Activated CD8-positive, alpha-beta memory T cell treated with anti-CD3 and anti-CD28 coated beads for 36 hours (primary cell): Measurements from ENCODE around the gene KRT83. TPM values are rescaled to one million over a fixed set of nuclear protein-coding genes. Genes with fewer than 3 reads are reported as not detected.
"Not testable (repeated sequence)": the region's sequence is repeated elsewhere in the genome, so short reads cannot be mapped to it uniquely, and the experiment has no call there.

Experiments
- CTCF ChIA-PET: fragments of 350-600 bp; sonication (Branson Sonifier 250); formaldehyde crosslinking; loops from one replicate; lab custom pipeline; 2021; ENCODE audit warnings: antibody characterized with exemption; lab: Charles Lee
- POLR2A ChIA-PET: fragments of 350-600 bp; sonication (Branson Sonifier 250); formaldehyde crosslinking; loops from one replicate; lab custom pipeline; 2021; ENCODE audit warnings: antibody characterized with exemption; lab: Charles Lee
- total RNA-seq, 2 experiments: library from RNA; stranded (reverse); gene quantifications; one replicate each; pipeline ENCODE4 v1.2.3, GENCODE V29; 2021

The KRT83 gene
- total RNA-seq, 2 experiments from 2014 or later, result not detected

- CTCF ChIA-PET, result interaction anchor here (1.5 kb wide), 1 partner anchor 10 kb away, joined by 5 read pairs; no protein-coding TSS in a partner anchor
- POLR2A ChIA-PET, result no interaction called here
Measured at GRCh38 chr12:52317468-52318052, 3.6 kb downstream of the KRT83 start.

DNA sequence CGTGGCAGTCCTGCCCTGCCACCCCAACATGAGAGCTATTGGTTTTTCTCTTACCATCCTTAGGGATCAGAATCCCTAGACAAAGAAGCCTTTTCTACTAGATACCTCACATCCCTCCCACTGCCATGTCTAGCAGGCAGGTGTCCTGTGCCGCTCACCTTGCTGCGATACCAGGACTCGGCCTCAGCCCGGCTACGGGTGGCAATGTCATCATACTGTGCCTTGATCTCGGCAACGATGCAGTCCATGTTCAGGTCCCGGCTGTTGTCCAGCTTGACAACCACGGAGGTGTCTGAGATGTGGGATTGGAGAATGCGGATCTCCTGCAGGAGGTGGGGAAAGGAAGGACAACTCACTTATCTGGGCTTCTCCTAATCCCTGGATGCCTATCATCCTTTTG, 4.5 kb downstream of the KRT83 start:
- ChIA-PET POLR2A (no interaction called here), CTCF (interaction anchor here (0.9 kb wide), 1 partner anchor 11 kb away, joined by 3 read pairs; no protein-coding TSS in a partner anchor)

DNA sequence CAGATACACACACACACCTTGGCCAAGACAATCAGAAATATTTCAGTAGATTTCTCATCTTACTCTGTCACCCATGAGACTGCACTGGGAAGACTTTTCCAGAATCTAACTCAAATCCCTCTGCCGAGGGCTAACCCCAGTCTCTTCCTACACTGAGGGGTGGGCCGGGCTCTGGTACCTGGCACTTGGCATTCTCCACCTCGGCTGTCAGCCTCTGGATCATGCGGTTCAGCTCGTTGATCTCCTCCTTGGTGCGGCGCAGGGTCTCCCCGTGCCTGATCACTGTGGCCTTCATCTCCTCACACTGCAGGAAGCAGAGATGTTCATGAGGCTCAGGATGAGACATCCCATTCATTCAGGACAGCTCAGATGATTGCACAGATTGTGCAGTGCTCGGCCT, 4.9 kb downstream of the KRT83 start:
- CTCF ChIA-PET, result interaction anchor here (0.9 kb wide), 1 partner anchor 11 kb away, joined by 3 read pairs; no protein-coding TSS in a partner anchor
- POLR2A ChIA-PET, result no interaction called here

DNA sequence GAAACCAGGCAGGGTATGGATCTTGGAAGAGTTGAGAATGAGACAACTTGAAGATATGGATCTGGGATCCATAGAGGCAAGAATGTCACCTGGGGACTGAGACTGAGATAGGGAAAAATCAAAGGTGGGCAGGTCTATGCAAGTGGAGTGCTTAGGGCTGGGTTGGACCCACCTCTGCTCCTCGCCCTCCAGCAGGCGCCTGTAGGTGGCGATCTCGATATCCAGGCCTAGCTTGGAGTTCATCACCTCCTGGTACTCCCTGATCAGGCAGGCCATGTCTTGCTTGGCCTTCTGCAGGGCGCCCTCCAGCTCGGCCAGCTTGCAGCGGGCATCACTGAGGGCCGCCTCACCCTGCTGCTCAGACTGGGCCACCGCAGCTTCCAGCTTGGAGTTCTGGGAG, 5.5 kb downstream of the KRT83 start:
- POLR2A ChIA-PET, CTCF ChIA-PET: not testable (repeated sequence)

DNA sequence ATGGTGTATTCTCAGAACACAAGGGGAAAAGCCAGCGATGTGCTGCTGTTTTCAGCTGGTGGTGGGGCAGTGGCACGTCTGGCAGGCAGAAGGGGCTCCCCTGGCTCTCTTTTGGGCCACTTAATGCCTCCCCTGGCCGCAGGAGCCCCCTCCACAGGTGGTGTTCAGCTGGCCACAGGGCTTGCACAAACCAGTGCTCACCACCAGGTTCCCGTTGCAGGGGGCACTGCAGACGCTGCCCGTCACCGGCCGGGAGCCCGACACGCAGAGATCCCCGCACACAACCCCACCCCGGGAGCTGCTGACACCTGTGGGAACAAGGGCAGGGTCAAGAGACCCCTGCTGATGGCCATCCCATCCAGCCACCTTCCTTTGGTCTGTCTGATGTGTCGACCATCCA, 6.7 kb downstream of the KRT83 start:
- ChIA-PET POLR2A (no interaction called here), CTCF (no interaction called here)

GRCh38 chr12:52313926-52314325, 7.3 kb downstream of the KRT83 start:
- CTCF ChIA-PET, result no interaction called here
- POLR2A ChIA-PET, result no interaction called here

- CTCF ChIA-PET, result interaction anchor here (1.6 kb wide), 1 partner anchor 34 kb away, joined by 4 read pairs; no protein-coding TSS in a partner anchor
- POLR2A ChIA-PET, result no interaction called here
Measured at GRCh38 chr12:52313461-52313860, 7.7 kb downstream of the KRT83 start.

DNA sequence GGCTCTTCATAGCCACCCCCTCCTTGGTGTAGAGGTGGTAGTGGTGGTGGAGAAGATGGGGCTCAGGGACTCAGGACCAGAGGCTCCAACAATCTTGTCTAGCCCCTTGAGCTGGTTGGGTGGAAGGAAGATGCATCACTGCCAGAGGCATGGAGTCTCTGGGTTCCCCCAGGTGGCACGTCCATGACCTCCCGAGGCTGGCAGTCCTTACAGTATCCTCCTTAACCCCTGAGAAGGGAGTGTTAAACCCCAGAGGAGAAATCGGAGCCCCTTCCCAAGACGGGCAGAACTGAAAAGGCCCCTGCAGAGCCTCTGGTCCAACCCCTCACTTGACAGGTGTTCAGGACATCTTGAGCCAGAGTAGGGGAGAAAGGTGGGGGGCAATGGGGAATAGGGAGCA, 9.1 kb downstream of the KRT83 start:
- POLR2A ChIA-PET, result no interaction called here
- CTCF ChIA-PET, result interaction anchor here (1.6 kb wide), 2 partner anchors 16 to 33 kb away, joined by 4 to 5 read pairs; no protein-coding TSS in a partner anchor

- ChIA-PET CTCF (interaction anchor here (1.6 kb wide), 1 partner anchor 17 kb away, joined by 5 read pairs; no protein-coding TSS in a partner anchor), POLR2A (no interaction called here)
Measured at GRCh38 chr12:52311285-52311648, 9.9 kb downstream of the KRT83 start.

DNA sequence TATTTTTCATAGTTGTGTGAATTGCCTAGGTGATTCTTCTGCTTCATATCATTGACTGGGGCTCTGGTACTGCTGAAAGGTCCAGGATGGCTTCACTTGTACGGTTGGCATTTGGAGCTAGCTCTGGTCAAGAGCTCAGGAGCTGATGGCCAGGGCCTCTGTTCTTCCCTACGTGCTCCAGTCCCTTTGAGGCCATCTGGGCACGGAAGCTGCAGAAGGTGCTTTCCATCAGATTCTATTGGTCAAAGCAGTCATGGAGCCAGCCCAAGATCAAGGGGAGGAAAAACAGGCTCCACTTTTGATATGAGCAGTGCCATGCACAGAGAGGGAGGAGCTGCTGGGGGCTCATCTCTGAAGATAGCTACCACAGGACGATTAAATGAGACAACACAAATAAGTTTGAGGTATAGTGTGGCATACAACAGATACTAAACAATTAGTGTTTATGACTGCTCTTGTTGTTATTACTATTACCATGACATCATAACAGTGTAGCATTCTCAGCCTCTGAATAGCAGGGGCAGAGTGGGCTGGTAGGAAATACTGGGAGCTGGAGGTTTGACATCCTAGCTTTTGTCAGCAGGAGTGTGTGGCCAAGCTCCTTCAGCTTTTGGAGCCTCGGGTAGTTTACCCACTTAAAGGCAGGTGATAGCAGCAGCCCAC, 10.4 kb downstream of the KRT83 start:
- ChIA-PET POLR2A (no interaction called here), CTCF (interaction anchor here (1.6 kb wide), 1 partner anchor 17 kb away, joined by 5 read pairs; no protein-coding TSS in a partner anchor)

GRCh38 chr12:52308806-52309425, 12.3 kb downstream of the KRT83 start:
- POLR2A ChIA-PET, result no interaction called here
- CTCF ChIA-PET, result interaction anchor here (1.2 to 2.7 kb wide), 2 partner anchors 24 to 30 kb away, joined by 3 to 12 read pairs; no protein-coding TSS in a partner anchor

DNA sequence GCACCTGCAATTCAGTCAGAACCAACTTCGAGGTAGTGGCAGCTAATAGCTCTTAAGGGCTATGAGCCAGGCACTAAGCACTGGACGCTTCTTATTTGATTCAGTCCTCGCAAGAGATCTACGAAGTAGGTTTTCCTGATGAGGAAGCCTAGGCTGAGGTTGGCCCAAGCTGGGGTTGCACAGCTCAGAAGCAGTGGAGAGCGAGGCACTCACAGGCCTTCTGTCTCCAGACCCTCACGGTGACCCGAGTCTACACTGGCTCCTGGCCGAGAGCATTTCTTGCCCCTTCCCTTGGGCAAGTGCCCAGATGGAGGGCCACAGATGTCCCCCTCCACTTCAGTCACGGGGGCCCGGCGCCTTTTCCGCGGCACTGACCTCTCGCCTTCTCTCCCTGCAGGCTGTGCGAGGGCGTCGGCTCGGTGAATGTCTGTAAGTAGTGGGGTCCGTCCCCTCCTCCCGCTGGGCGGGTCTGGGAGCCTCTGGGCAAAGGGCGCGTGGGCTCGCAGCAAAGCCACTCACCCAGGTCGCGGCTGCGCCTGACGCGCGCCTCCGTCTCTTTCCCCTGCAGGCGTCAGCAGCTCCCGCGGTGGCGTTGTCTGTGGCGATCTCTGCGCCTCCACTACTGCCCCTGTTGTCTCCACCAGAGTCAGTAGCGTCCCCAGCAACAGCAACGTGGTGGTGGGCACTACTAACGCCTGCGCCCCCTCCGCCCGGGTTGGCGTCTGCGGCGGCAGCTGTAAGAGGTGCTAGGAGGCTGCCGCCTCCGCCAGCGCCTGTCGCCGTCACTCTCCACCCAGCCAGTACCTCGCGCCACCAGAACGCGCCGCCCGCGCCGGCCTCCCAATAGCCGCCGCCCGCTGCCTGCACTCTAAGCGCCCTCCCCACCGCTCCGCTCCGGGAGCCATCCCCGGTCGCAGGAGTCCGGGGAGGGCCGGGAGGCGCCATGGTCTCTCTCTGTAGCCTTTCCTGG, 13.1 kb downstream of the KRT83 start:
- POLR2A ChIA-PET, result no interaction called here
- CTCF ChIA-PET, result interaction anchor here (1.1 to 2.7 kb wide), 4 partner anchors 10 to 152 kb away, joined by 3 to 12 read pairs (median 4); no protein-coding TSS in a partner anchor

DNA sequence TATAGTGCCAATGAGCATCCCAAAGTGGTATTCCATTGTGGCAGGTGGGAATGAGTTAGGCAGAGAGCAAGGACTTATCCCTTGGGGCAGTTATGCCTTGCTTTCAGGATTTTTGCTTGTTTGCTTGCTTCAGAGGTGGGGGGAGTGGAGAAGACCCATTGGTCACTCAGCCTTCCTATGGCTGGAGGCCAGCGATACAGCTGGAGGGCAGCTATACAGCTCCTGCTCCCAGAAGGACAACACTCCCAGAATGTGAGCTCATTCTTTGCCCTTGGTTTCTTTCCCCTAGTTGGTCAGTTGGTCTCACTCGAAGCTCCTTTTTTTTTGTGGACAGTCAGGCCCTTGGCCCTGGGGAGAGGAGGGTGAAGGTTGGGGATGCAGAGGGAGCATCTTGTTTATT, 14.5 kb downstream of the KRT83 start:
- CTCF ChIA-PET, result interaction anchor here (1.5 to 2.7 kb wide), 2 partner anchors 19 to 27 kb away, joined by 3 to 12 read pairs; no protein-coding TSS in a partner anchor
- POLR2A ChIA-PET, result no interaction called here

GRCh38 chr12:52305921-52306705, 15.1 kb downstream of the KRT83 start:
- CTCF ChIA-PET, result interaction anchor here (1.5 to 2.7 kb wide), 2 partner anchors 20 to 27 kb away, joined by 3 to 12 read pairs; no protein-coding TSS in a partner anchor
- POLR2A ChIA-PET, result no interaction called here

GRCh38 chr12:52304941-52305411, 16.2 kb downstream of the KRT83 start:
- CTCF ChIA-PET, result not testable (repeated sequence)

DNA sequence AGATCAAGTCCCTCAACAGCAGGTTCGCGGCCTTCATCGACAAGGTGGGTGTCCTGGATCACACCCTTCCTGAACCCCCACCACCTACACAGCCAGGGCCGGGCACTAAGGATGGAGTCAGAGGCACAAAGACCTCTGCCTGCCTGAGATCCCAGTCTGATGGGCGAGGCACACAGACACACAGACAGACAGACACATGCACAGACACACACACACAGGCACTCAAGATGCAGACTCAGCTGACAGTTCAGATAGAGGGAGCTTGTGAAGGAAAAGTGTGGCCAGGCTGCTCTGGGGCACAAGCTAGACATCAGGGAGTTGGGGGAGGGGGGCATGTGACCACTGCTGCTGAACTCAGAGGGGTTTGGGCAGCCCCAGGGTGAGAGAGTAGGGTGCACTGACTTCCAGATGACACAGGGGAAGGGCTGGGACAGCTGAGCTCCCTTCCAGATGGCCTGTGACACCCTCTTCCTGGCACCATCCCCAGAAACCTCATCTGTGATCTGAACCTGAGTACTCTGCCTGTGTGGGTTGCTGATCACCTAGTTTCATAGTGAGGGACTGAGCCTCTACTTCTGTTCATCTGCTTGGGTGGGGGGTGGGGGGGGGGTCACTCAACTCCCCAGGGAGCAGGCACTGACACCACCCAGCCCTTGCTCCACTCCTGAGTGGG, 18.8 kb downstream of the KRT83 start:
- POLR2A ChIA-PET, CTCF ChIA-PET: not testable (repeated sequence)

More at GRCh38 chr12:52304941-52305411, 16.2 kb downstream of the KRT83 start:
- POLR2A ChIA-PET, result not testable (repeated sequence)

GRCh38 chr12:52301721-52302120, 19.5 kb downstream of the KRT83 start:
- POLR2A ChIA-PET, result not testable (repeated sequence)

More at GRCh38 chr12:52301721-52302120, 19.5 kb downstream of the KRT83 start:
- CTCF ChIA-PET, result not testable (repeated sequence)
